HG03469 (cell line): Measurements from ENCODE around the gene CLIP2.
A peak's percentile ranks its signal among the peaks of the same experiment; 100 is the strongest.

Source experiments
- ATAC-seq: cut with Tn5 transposase; IDR thresholded peaks from one replicate; pipeline ENCODE4 v1.9.1; 2021; ENCODE audit warnings: mild to moderate bottlenecking, moderate library complexity, moderate number of reproducible peaks; ENCODE audit not compliant: unreplicated experiment

The CLIP2 gene

DNA sequence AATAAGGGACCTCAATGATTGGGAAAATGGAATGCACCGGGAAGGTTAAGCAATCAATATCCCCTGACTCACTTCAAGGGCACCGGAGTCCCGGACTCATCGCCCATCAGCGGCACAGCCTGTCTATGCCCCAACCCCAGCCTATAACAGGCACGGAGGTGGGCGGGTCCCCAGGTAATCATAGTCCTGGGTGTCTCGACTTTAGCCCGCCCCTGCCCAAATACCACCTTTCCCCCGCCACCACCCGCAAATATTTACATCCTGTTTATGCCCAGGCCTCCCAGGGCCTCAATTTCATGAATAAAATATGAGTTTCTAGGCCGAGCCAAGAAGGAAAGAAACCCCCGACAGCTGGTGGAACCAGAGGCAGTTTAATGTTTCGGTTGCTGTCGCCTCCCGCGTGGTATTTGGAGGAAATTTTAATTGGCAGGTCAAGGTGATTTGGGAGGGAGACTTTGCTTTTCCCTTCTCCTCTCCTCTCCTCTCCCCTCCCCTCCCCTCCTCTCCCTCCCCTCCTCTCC is 19.4 kb upstream of the CLIP2 start:
- no peak for ATAC-seq

DNA sequence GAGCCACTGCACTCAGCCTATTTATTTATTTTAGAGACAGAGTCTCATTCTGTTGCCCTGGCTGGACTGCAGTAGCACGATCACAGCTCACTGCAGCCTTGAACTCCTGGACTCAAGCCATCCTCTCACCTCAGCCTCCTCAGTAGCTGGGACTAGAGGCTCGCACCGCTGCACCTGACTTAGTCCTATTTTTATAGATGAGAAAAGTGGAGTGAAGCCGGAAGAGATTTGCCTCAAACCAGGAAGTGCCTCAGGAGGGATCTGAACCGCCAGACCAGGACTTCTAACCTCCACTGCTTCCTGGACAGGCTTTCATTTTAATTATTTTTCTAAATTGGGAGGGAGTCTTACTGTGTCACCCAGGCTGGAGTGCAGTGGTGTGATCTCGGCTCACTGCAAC is 17.5 kb upstream of the CLIP2 start:
- no peak for ATAC-seq

DNA sequence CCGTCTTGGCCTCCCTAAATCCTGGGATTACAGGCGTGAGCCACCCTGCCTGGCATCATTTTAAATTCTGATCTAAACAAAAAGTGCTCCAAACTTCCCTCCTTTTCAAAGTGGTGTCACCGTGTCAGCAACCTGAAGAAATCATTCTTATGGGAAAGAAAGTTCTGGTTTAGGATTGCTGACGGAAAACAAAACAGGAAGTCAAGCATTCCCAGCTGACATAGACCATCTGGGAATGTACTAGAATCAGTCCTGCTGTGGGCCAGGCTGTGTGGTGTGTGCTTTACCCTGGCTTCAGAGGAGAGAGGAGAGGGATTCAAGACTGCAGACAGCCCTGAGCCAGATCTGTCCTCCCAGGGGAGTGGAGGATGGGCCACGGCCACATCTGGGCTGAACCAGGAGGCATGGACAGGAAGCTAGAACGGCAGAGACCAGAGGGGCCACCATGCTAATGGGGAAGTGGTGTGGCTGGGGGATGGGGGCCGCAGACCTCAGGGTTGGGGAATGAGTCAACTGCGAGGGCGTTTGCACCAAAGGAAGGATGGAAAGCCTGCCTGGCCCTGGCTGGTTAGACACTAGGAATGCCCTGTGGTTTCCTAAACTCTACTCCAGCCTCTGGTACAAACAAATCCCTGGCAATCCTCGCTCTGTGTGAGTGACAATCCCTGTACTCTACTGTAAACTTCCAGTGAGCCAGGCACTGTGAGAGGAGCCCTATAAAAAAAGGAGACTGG is 16.7 kb upstream of the CLIP2 start:
- ATAC-seq = peak; percentile 51

DNA sequence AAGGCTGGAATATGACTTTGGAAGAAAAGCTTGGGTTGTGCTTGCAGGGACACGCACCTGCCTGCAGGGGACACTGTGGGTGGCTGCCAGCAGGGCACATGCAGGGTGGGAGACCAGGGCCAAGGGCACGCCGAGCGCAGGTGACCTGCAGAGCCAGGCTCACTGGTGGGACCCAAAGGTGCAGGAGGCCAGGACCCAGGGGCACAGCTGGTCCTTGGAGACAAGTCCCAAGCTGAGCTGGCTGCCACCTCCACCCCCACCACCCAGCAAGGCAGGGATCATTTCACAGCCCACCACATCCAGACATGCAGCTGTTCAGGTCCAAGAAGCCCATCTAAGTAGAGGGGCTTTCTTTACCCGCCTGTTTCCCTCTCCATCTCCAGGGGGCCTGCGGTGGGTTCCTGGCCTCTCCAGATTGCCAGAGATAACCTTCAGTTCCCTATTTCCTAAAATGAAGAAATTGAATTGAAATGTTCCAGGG is 13.8 kb upstream of the CLIP2 start:
- ATAC-seq = no peak

DNA sequence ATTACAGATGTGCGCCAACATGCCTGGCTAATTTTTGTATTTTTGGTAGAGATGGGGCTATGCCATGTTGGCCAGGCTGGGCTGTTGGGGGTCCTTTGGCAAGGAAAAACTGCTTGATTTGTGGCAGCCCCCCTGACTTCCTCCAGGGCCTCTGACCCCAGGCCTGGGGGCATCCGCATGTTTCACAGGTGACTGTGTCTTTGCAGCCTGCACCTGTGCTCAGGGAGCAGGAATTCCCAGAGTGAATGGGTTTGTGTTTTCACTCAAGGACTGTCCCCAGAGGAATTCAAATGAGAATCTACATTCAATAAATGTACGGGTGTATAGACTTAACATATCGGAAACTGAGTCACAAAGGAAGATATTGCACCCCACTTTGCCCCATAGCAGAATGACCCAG is 11.6 kb upstream of the CLIP2 start:
- ATAC-seq = no peak

DNA sequence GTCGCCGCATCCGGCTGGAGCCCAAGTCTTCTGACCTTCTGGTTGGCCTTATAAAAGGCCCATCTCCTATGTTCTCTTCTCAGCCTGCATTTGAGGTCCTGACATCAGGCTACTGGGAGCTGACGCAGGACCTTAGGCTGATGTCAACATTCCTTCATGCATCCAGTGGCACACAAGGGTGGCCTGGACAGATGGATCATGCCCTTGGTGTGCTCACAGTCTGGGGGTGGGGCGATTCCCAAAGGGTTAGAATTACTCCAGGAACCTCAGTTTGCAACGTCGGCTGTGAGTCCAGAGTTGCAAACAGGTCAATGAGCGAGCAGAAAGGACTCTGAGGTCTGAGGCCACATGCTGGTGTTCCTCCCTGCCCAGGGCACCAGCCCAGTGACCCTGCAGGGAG is 8.2 kb upstream of the CLIP2 start:
- no peak for ATAC-seq

DNA sequence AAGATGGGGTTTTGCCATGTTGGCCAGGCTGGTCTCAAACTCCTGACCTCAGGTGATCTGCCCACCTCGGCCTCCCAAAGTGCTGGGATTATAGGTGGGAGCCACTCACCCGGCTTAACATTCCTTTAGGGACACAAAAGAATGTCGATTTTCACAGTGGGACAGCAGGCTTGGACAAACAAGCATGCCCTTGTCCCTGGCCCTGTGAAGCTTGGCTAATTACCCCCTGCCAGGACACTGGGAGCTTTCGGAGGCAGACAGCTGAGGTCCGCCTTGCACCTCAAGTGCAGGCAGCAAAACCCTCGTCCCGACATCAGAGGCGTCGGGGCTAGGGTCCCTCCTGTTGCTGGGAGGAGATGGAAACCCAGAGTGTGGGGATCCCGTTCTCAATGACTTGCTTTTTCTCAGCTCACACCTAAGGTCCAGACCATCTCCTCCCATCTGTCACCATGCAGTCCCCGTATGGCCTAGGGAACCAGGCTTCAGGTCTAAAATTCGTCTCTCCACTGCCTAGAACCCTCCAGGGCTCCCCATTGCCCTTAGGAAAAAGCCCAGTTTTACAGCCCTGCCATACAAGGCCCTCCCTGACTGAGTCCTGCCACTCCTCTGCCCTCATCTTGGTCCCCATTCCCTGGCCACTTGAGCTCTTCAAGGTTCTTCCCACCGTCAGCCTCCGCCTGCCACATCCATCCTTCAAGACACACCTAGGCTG is 6.3 kb upstream of the CLIP2 start:
- ATAC-seq = no peak

DNA sequence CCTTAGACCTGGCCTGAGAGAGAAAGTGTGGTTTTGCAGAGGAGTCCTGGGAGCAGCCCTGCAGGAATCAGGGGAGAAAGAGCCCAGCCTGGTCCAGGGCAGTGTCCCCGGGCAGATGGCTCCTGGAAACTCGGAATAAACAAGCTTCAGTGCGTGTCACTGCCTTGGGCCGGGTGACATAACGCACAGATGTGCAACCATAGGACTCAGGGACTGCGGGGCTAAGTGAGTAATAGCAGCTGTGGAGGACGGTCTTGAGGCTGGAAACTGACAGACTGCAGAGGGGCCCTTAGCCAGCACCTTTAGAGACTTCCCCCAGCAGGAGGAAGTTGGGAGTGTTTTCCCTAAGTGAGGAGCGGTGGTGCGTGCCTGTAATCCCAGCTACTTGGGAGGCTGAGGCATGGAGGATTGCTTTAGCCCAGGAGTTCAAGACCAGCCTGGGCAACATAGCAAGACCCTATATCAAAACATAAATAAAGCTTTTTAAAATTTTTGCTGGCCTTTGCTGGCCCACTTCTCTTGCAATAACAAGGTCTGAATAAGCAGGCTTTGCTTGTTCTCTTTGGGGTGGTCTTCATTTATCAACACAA is 5.3 kb upstream of the CLIP2 start:
- no peak for ATAC-seq

DNA sequence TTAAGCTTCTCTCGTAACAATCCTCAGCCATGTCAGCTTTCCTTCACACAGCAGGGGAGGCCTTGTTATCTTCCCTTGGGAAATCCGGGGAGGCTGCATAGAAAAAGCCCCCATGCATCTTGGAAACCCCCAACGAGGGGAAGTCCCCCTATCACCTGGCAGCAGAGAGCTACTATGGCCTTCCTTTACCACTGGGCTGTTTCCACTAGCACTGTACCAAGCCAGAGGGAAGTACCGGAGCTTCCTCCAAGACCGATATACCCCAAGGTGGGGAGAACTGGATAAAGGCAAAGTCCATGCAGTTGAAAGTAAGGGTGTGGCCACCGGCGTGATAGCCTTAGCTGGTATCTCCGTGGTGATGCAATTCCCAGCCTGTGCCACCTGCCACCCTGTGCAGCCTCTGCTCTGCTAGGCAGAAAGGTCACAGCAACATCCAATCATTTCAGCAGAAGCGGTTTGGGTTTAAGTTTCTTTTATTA is 4.4 kb upstream of the CLIP2 start:
- ATAC-seq = no peak

DNA sequence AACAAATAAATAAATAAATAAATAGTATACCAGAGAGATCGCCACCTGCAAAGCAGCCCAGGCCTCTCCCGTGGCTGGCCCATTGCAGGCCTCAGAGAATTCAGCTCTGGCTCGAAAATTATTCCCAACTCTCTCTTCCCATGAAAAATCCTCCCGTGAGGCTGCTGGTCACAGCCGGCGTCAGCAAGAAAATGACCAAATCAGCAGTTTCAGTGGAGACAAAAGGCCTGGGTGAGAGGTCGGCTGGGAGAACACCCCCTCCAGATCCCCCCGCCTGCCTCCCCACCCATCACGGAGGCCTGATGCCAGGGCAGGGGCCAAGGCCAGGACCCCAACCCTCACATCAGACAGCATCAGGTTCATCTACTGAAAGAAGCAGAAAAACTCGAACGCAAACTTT is 3.1 kb upstream of the CLIP2 start:
- no peak for ATAC-seq

DNA sequence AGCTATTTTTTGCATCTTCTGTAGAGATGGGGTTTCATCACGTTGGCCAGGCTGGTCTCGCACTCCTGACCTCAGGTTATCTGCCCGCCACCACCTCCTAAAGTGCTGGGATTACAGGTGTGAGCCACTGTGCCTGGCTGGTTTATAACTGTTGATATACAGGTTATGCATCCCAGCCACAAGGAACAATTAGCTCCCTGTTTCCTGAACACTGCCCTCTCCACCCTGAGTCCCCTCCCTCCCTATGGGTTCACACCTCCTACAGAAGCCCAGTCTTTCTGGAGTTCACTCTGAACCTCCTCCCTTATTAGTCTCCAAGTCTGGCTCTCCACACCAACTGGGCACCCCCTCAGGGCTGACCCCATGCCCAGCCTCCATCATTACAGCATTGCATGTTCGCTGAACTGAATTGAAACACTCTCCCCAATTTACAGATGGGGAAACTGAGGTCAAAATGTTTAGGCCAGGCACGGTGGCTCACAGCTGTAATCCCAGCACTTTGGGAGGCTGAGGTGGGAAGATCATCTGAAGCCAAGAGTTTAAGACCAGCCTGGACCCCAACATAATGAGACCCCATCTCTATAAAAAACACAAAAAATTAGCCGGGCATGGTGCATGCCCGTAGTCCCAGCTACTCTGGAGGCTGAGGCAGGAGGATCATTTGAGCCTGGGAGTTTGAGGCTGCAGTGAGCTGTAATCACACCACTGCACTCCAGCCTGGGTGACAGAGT is 1.7 kb upstream of the CLIP2 start:
- ATAC-seq = no peak

DNA sequence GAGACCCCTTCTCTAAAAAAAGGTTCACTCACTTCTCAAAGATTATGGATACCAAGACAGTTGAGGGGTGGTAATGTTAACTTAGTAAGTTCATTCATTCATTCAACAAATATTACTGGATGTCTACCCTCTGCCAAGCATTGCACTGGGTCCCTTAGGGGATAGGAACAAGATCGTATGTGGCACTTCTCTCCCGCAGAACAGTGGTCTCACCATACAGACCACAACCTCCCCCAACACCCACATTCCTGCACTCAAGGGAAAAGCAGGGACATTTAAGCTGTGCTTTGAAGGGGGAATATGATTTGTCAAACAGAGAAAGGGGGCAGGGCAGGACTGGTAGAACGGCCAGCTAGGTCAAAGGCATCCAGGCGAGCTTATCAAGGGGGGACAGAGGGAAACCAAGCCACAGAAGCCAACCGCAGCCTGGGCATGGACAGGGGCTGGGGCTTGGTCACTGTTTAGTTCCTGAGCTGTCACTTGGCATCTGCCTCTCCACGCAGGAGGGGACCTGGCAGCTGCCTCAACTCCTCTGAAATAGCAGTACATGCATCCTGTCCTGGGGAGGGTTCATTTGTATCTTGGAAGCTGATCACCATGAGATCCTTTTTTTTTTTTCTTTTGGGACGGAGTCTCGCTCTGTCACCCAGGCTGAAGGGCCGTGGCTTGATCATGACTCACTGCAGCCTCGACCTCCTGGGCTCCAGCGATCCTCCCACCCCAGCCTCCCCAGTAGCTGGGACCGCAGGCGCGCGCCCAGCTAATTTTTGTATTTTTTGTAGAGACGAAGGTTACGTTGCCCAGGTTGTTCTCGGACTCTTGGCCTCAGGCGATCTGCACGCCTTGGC is 949 bp upstream of the CLIP2 start:
- ATAC-seq = no peak

DNA sequence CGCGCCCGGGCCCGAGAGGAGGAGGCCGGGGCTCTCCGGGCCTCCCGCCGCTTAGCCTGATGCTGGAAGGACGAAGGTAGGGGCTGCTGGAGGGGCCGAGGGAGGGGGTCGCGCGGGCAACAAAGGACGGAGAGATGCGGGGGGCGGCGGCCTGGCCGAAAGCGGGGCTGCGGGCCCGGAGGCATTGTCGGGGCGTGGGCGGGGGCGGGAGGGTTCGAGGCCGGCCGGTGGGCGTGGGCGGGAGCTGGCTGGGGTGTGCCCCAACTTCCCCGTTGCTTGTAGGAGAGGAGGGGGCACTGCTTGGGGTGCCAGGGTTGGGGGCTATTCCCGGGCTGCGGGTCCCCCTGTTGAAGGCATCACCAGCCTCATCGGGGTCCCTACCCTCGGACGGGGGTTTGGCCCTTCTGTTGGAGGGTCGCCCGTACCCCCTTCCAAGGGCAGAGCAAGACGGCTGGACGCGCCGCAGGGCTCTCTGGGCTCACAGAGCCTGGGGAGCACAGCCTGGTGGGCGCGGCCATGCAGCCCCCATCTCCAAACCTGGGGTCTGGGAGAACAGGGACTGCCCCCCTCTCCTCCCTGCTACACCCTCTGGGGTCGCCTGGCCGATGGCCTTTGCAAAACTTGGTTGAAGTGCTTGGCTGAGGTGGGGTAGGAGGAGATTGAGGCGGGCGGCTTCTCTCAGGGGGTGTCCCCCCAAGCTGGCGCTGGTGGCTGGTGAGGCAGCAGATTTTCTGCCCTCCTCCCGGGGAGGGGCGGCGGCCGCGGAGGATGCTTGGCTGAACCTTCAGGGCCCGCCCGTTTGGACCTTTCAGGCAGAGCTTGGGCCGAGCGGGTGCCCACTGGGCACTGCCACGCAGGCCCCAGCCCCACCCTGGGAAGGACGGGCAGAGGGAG is 699 bp downstream of the CLIP2 start:
- ATAC-seq = no peak

DNA sequence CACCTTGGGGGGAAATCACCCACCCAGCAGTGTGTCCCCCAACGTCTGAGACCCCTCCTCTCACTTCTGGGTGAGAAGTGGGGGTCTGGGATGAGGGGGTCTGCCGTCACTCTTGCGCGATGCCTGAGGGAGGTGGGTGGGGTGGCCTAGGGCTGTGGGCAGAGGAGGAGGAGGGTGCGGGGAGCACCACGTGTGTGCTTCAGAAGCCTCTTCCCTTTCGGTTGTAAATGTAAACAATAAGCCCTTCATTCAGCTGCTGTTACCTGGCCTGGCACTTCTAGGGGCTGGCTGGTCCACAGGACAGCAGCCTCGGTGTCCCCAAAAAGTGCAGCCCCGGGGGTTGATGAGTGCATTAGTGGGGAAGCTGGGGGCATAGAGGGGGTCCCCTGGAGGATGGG is 1.3 kb downstream of the CLIP2 start:
- ATAC-seq = no peak

DNA sequence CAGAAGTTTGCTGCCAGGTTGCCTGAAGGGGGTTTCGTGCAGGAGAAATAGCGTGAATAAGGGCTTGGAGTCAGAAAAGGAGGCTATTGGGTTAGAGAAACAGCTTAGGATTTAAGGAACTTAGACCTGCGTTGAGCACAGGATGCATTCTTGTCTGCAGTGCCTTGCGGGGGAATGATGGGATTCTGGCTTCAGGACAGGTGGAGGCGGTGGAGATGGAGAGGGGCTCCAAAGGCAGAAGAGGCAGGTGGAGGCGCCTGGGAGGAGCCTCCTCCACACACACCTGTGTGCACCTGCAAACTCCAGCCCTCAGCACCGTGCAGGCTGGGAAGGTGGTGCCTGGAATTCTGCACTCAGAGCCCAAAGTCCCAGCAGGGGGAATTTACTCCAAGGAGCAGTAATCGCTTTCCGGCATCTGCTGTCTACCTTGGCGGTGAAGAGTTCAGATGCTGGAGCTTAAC is 1.8 kb downstream of the CLIP2 start:
- no peak for ATAC-seq

DNA sequence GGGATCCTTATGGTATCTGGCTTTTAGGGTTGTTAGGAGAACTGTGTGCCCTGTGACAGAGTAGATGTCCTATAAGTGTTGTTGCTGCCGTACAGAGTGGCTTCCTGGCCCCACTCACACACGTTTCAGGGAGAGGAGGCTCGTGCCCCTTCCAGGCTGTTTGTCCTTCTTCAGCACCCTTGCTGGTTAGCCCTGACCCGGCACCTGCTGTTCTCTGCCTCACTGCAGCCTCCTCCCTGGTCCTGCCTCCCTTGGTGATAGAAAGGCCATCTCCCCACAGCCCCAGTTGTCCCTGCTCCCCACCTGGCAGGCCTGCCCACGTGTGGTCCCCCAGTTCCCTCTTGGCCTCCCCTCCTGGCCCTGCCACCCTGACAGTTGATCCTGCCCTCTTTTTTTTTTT is 2.3 kb downstream of the CLIP2 start:
- ATAC-seq = no peak

DNA sequence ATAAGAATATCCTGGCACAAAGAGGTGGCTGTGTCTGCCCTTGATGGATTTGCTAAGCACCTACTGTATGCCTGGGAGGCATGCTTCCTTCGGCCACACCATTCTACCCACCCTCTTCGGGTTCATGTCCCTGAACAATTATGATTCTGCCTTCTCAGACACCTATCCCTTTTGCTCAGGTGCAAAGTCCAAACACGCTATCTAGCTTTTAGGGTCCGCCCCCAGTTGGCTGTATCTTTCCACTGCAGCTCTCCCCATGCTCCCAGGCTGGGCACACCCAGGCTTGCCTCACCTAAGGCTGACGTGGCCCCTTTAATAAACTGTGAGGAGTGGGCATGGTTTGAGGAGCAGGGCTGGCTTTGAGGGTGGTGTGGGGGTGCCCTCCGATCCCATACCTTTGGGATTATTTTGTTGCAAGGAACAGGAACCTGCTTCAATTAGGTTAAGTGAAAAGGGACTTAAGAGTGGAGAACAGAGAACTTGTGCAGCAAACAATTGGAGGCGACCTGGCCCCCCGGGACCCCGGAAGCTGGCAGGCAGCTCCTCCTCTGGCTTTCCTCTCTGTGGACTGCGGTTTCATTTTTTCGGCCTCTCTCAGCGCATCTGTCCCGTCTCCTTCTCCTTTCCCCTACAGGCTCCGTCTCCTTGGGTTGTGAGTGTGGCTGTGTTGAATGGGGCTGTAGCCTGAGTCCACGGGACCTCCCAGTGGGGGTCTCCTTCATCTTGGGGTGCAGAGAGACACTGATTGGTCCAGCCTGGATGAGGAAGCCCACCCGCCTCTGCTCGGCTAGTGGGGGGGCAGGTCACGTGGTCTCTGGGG is 3.8 kb downstream of the CLIP2 start:
- no peak for ATAC-seq

DNA sequence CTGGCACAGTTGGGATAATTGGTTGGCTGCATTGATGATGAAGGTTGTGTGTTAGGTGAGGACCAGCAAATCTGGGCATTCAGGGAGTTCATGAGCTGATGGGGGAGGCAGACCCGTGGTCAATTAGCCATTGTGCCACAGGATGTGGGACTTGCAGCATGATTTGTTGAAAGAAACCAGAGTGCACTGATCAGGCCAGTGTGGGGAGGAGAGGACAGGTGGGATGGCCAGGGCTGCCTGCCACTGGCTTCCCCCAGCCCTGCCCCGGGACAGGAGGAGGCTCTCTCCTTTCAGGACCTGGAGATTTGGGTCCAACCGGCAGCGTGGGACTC is 4.3 kb downstream of the CLIP2 start:
- ATAC-seq = no peak
